Measurements from ENCODE around the gene AHR.

Gene AHR

GRCh38 chr7:17301471-17302456, 3.3 kb downstream of the AHR start:
- DNase-seq (ENCODE audit: insufficient read length, low spot score): no peak
- no peak for FAIRE-seq
- TF ChIP-seq POLR2A (IDR thresholded peaks at IDR 0.05; ENCODE audit: low read depth, low read length) (no peak), POLR2AphosphoS5 (IDR thresholded peaks at IDR 0.05; ENCODE audit: low read depth, low read length) (no peak), PAX5 (IDR thresholded peaks at IDR 0.05; ENCODE audit: insufficient read depth, low read length, severe bottlenecking) (no peak), SPI1 (IDR thresholded peaks at IDR 0.05; ENCODE audit: low read depth, low read length) (no peak), POU2F2 (IDR thresholded peaks at IDR 0.05; ENCODE audit: low read depth, low read length) (no peak), TAF1 (IDR thresholded peaks at IDR 0.05; ENCODE audit: low read depth, low read length) (no peak)

- FAIRE-seq (peak; percentile 80), DNase-seq (ENCODE audit: insufficient read length, low spot score) (no peak)
- no peak for TF ChIP-seq POLR2A (IDR thresholded peaks at IDR 0.05; ENCODE audit: low read depth, low read length)
- peak; percentile 40; the same call in 1 of the 2 replicates for TF ChIP-seq SPI1 (IDR thresholded peaks at IDR 0.05; ENCODE audit: low read depth, low read length)
These were observed 4.2 kb downstream of the AHR start for GRCh38 chr7:17302575-17303142.

DNA sequence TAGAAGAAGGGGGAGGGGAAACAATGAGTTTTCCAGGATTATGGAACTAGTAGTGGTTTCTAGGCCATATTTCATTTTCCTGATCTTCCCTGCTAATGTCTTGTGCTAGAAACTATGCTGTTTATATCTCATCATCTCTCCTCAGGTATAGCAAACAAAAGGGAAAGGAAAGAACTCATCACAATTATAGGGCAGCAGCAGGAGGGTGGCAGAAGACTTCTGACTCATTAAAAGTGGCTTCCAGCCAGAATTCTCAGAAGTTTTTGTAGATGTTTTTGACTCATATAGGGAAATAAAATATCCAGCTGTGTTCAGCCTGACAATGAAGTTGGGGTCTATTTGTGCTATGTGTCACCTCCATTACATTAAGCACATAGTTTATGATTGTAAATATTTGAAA, 6.5 kb downstream of the AHR start:
- DNase-seq (ENCODE audit: insufficient read length, low spot score) (no peak), FAIRE-seq (no peak)
- TF ChIP-seq POLR2AphosphoS5 (IDR thresholded peaks at IDR 0.05; ENCODE audit: low read depth, low read length): no peak
- no peak for TF ChIP-seq PAX5 (IDR thresholded peaks at IDR 0.05; ENCODE audit: insufficient read depth, low read length, severe bottlenecking)
- TF ChIP-seq POU2F2 (IDR thresholded peaks at IDR 0.05; ENCODE audit: low read depth, low read length): no peak
- TF ChIP-seq TAF1 (IDR thresholded peaks at IDR 0.05; ENCODE audit: low read depth, low read length): no peak
- TF ChIP-seq POLR2A (IDR thresholded peaks at IDR 0.05; ENCODE audit: low read depth, low read length): no peak
- TF ChIP-seq SPI1 (IDR thresholded peaks at IDR 0.05; ENCODE audit: low read depth, low read length): no peak

GRCh38 chr7:17305387-17306171, 7.1 kb downstream of the AHR start:
- no peak for FAIRE-seq
- TF ChIP-seq POU2F2 (IDR thresholded peaks at IDR 0.05; ENCODE audit: low read depth, low read length) (no peak), POLR2AphosphoS5 (IDR thresholded peaks at IDR 0.05; ENCODE audit: low read depth, low read length) (no peak), POLR2A (IDR thresholded peaks at IDR 0.05; ENCODE audit: low read depth, low read length) (no peak), SPI1 (IDR thresholded peaks at IDR 0.05; ENCODE audit: low read depth, low read length) (no peak), TAF1 (IDR thresholded peaks at IDR 0.05; ENCODE audit: low read depth, low read length) (no peak), PAX5 (IDR thresholded peaks at IDR 0.05; ENCODE audit: insufficient read depth, low read length, severe bottlenecking) (no peak)
- DNase-seq (ENCODE audit: insufficient read length, low spot score): no peak

- DNase-seq (ENCODE audit: insufficient read length, low spot score): no peak
- FAIRE-seq: peak; percentile 54
- TF ChIP-seq TAF1 (IDR thresholded peaks at IDR 0.05; ENCODE audit: low read depth, low read length) (no peak), POU2F2 (IDR thresholded peaks at IDR 0.05; ENCODE audit: low read depth, low read length) (no peak), PAX5 (IDR thresholded peaks at IDR 0.05; ENCODE audit: insufficient read depth, low read length, severe bottlenecking) (no peak)
These were observed 8.5 kb downstream of the AHR start for GRCh38 chr7:17307000-17307399.

DNA sequence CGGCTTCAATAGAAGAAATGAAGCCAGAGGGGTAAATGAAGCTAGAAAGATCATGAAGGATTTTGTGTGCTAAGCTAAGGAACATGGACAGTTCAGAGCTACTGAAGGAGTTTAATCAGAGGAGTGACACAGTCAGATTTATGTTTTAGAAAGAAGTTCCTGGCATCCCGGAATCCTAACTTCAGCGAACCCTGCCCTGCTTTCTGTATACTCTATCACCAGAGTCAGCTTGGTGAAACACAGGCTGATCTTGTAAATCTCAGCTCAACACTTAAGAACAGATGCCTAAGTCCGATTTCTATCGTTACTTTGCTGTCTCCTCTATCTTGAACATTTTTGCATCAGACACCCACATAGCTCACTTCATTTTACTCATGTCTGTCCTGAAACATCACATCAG, 9.1 kb downstream of the AHR start:
- no peak for TF ChIP-seq PAX5 (IDR thresholded peaks at IDR 0.05; ENCODE audit: insufficient read depth, low read length, severe bottlenecking)
- TF ChIP-seq POU2F2 (IDR thresholded peaks at IDR 0.05; ENCODE audit: low read depth, low read length): no peak
- no peak for TF ChIP-seq POLR2AphosphoS5 (IDR thresholded peaks at IDR 0.05; ENCODE audit: low read depth, low read length)
- TF ChIP-seq POLR2A (IDR thresholded peaks at IDR 0.05; ENCODE audit: low read depth, low read length): no peak
- no peak for TF ChIP-seq SPI1 (IDR thresholded peaks at IDR 0.05; ENCODE audit: low read depth, low read length)
- no peak for TF ChIP-seq TAF1 (IDR thresholded peaks at IDR 0.05; ENCODE audit: low read depth, low read length)
- FAIRE-seq: peak; percentile 40
- no peak for DNase-seq (ENCODE audit: insufficient read length, low spot score)

- TF ChIP-seq TAF1 (IDR thresholded peaks at IDR 0.05; ENCODE audit: low read depth, low read length) (no peak), POLR2A (IDR thresholded peaks at IDR 0.05; ENCODE audit: low read depth, low read length) (no peak), SPI1 (IDR thresholded peaks at IDR 0.05; ENCODE audit: low read depth, low read length) (no peak), POU2F2 (IDR thresholded peaks at IDR 0.05; ENCODE audit: low read depth, low read length) (no peak), PAX5 (IDR thresholded peaks at IDR 0.05; ENCODE audit: insufficient read depth, low read length, severe bottlenecking) (no peak), POLR2AphosphoS5 (IDR thresholded peaks at IDR 0.05; ENCODE audit: low read depth, low read length) (no peak)
- FAIRE-seq (no peak), DNase-seq (ENCODE audit: insufficient read length, low spot score) (no peak)
These were observed 9.7 kb downstream of the AHR start for GRCh38 chr7:17307969-17308648.

DNA sequence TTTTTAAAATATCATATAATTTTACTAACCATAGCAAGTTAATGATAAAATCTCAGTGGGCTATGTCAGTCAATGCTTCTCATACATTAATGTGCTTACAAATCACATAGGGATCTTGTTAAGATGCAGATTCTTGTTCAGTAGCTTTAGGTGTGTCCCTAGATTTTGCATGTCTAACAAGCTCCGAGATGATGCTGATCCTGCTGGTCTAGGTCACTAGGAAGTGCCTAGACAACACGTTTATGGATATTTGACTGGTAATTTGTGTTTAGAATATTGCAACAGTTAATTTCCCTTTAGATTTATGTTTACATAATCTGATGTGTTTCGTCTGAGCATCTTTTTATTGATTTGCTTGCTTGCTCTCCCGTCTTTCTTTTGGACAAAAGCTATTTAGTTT, 12.7 kb downstream of the AHR start:
- TF ChIP-seq POLR2AphosphoS5 (IDR thresholded peaks at IDR 0.05; ENCODE audit: low read depth, low read length): no peak
- TF ChIP-seq PAX5 (IDR thresholded peaks at IDR 0.05; ENCODE audit: insufficient read depth, low read length, severe bottlenecking): no peak
- no peak for TF ChIP-seq POLR2A (IDR thresholded peaks at IDR 0.05; ENCODE audit: low read depth, low read length)
- TF ChIP-seq POU2F2 (IDR thresholded peaks at IDR 0.05; ENCODE audit: low read depth, low read length): no peak
- TF ChIP-seq TAF1 (IDR thresholded peaks at IDR 0.05; ENCODE audit: low read depth, low read length): no peak
- no peak for TF ChIP-seq SPI1 (IDR thresholded peaks at IDR 0.05; ENCODE audit: low read depth, low read length)
- FAIRE-seq (no peak), DNase-seq (ENCODE audit: insufficient read length, low spot score) (no peak)

DNA sequence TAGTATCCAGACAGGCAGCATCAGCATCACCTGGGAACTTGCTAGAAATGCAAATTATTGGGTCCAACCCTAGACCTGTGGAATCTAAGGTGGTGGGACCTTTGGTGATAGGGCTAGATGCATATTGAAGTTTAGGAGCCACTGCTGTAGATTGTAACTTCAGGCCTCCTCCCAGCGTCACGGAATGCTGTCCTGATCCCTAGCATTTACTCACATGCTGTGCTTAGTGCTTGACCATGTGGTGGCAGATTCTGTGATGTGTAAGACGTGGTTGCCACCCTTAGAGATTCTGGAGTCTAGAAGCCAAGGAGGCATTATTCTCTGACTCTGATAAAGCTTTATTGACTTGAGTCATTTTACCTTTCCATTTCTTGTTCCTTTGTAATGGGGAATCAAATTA, 13.5 kb downstream of the AHR start:
- FAIRE-seq (no peak), DNase-seq (ENCODE audit: insufficient read length, low spot score) (no peak)
- TF ChIP-seq SPI1 (IDR thresholded peaks at IDR 0.05; ENCODE audit: low read depth, low read length) (no peak), PAX5 (IDR thresholded peaks at IDR 0.05; ENCODE audit: insufficient read depth, low read length, severe bottlenecking) (no peak), POLR2A (IDR thresholded peaks at IDR 0.05; ENCODE audit: low read depth, low read length) (no peak), POU2F2 (IDR thresholded peaks at IDR 0.05; ENCODE audit: low read depth, low read length) (no peak), TAF1 (IDR thresholded peaks at IDR 0.05; ENCODE audit: low read depth, low read length) (no peak), POLR2AphosphoS5 (IDR thresholded peaks at IDR 0.05; ENCODE audit: low read depth, low read length) (no peak)
